HEK293 (cell line): ENCODE results near the gene TMEM191C.
"Not testable (repeated sequence)": the region's sequence is repeated elsewhere in the genome, so short reads cannot be mapped to it uniquely, and the experiment has no call there.

Experiments used
- CTCF ChIA-PET: fragments of 350-600 bp; formaldehyde crosslinking; extraction: SDS; loops from one replicate; lab custom pipeline; 2021; ENCODE audit warnings: antibody characterized with exemption; lab: Yijun Ruan, JAX
- POLR2A ChIA-PET: fragments of 300-600 bp; formaldehyde crosslinking; extraction: SDS; loops from one replicate; lab custom pipeline; 2020; ENCODE audit warnings: antibody characterized with exemption, inconsistent platforms; lab: Yijun Ruan, JAX
- H3K27ac ChIP-seq: fragments of 200-500 bp; sonication (Bioruptor generic); 2 replicates; pipeline ENCODE4 v1.5.1; 2014; ENCODE audit warnings: low read depth, low read length, control low read depth, inconsistent platforms; ENCODE audit errors: extremely low read depth
- H3K36me3 ChIP-seq, 2 experiments: fragments of 200-500 bp in 1 of 2; sonication (Bioruptor generic) in 1 of 2; 1 replicate in 1 of 2; 2 replicates in 1 of 2; pipeline ENCODE4 v1.5.1; 2014 to 2017; ENCODE audit warnings: inconsistent platforms in 2 of 2, low read length in 2 of 2; ENCODE audit not compliant: control insufficient read depth in 2 of 2, insufficient read depth in 1 of 2
- H3K4me1 ChIP-seq: fragments of 200-500 bp; sonication (Bioruptor generic); 2 replicates; pipeline ENCODE4 v1.5.1; 2014; ENCODE audit warnings: mild to moderate bottlenecking, low read length, inconsistent platforms; ENCODE audit not compliant: control insufficient read depth, insufficient read depth
- H3K4me3 ChIP-seq: 2 replicates; pipeline ENCODE4 v1.5.1; 2011; ENCODE audit warnings: low read depth, mild to moderate bottlenecking, control low read depth, low read length, moderate library complexity
- H3K9me3 ChIP-seq: fragments of 200-500 bp; sonication (Bioruptor generic); 2 replicates; pipeline ENCODE4 v1.5.1; 2014; ENCODE audit warnings: low read depth, low read length, inconsistent platforms; ENCODE audit not compliant: control insufficient read depth, insufficient read depth
- FEZF1 ChIP-seq: fragments of 450-650 bp; formaldehyde crosslinking; IDR thresholded peaks from 2 replicates; pipeline ENCODE4 v1.5.1; 2016; ENCODE audit warnings: missing biosample characterization, missing genetic modification characterization
- GLI4 ChIP-seq: fragments of 450-650 bp; formaldehyde crosslinking; IDR thresholded peaks from 2 replicates; pipeline ENCODE4 v1.5.1; 2016; ENCODE audit warnings: missing biosample characterization, missing genetic modification characterization
- HOXD13 ChIP-seq: sonication (generic); formaldehyde crosslinking; IDR thresholded peaks from 2 replicates; pipeline ENCODE4 v1.8.0; 2022; ENCODE audit warnings: missing genetic modification reagents, borderline replicate concordance
- MEIS1 ChIP-seq: sonication (generic); formaldehyde crosslinking; IDR thresholded peaks from 2 replicates; pipeline ENCODE4 v1.8.1; 2022; ENCODE audit warnings: missing genetic modification reagents, mild to moderate bottlenecking, borderline replicate concordance
- SCRT1 ChIP-seq: fragments of 450-650 bp; formaldehyde crosslinking; IDR thresholded peaks from 2 replicates; pipeline ENCODE4 v1.5.1; 2016; ENCODE audit warnings: missing biosample characterization, missing genetic modification characterization, borderline replicate concordance
- ZBTB17 ChIP-seq: fragments of 450-650 bp; formaldehyde crosslinking; IDR thresholded peaks from 2 replicates; pipeline ENCODE4 v1.5.1; 2016; ENCODE audit warnings: missing biosample characterization, missing genetic modification characterization
- ZFP41 ChIP-seq: fragments of 450-650 bp; formaldehyde crosslinking; IDR thresholded peaks from 2 replicates; pipeline ENCODE4 v1.5.1; 2016; ENCODE audit warnings: missing biosample characterization, missing genetic modification characterization, borderline replicate concordance
- ZNF114 ChIP-seq: fragments of 450-650 bp; formaldehyde crosslinking; IDR thresholded peaks from 2 replicates; pipeline ENCODE4 v1.5.0; 2017; ENCODE audit warnings: missing biosample characterization, missing genetic modification characterization
- ZNF16 ChIP-seq: fragments of 450-650 bp; formaldehyde crosslinking; IDR thresholded peaks from 2 replicates; pipeline ENCODE4 v1.5.1; 2016; ENCODE audit warnings: low read depth, missing biosample characterization, missing genetic modification characterization
- ZNF174 ChIP-seq: fragments of 450-650 bp; formaldehyde crosslinking; IDR thresholded peaks from 2 replicates; pipeline ENCODE4 v1.5.0; 2017; ENCODE audit warnings: missing biosample characterization, mild to moderate bottlenecking, missing genetic modification characterization
- ZNF501 ChIP-seq: fragments of 450-650 bp; formaldehyde crosslinking; IDR thresholded peaks from 2 replicates; pipeline ENCODE4 v1.5.1; 2016; ENCODE audit warnings: missing biosample characterization, missing genetic modification characterization
- ZNF529 ChIP-seq: fragments of 450-650 bp; formaldehyde crosslinking; IDR thresholded peaks from 2 replicates; pipeline ENCODE4 v1.5.1; 2017; ENCODE audit warnings: missing genetic modification characterization, missing biosample characterization; ENCODE audit not compliant: insufficient replicate concordance
- ZNF548 ChIP-seq: fragments of 450-650 bp; formaldehyde crosslinking; IDR thresholded peaks from 2 replicates; pipeline ENCODE4 v1.5.1; 2016; ENCODE audit warnings: missing biosample characterization, missing genetic modification characterization
- ZNF561 ChIP-seq: fragments of 450-650 bp; IDR thresholded peaks from 2 replicates; pipeline ENCODE4 v1.5.1; 2018; ENCODE audit warnings: missing biosample characterization, missing genetic modification characterization, borderline replicate concordance
- ZNF621 ChIP-seq: fragments of 450-650 bp; formaldehyde crosslinking; IDR thresholded peaks from 2 replicates; pipeline ENCODE4 v1.5.1; 2017; ENCODE audit warnings: missing biosample characterization, missing genetic modification characterization
- ZNF629 ChIP-seq: fragments of 450-650 bp; formaldehyde crosslinking; IDR thresholded peaks from 2 replicates; pipeline ENCODE4 v1.5.1; 2017; ENCODE audit warnings: missing biosample characterization, missing genetic modification characterization
- ZNF670 ChIP-seq: fragments of 450-650 bp; formaldehyde crosslinking; IDR thresholded peaks from 2 replicates; pipeline ENCODE4 v1.5.1; 2016; ENCODE audit warnings: missing biosample characterization, missing genetic modification characterization, low read depth
- TF ChIP-seq, protein P1 (sequence below): sonication (generic); formaldehyde crosslinking; IDR thresholded peaks from 2 replicates; pipeline ENCODE4 v1.8.1; 2022; ENCODE audit warnings: mild to moderate bottlenecking, moderate library complexity, missing genetic modification reagents

Gene TMEM191C

DNA sequence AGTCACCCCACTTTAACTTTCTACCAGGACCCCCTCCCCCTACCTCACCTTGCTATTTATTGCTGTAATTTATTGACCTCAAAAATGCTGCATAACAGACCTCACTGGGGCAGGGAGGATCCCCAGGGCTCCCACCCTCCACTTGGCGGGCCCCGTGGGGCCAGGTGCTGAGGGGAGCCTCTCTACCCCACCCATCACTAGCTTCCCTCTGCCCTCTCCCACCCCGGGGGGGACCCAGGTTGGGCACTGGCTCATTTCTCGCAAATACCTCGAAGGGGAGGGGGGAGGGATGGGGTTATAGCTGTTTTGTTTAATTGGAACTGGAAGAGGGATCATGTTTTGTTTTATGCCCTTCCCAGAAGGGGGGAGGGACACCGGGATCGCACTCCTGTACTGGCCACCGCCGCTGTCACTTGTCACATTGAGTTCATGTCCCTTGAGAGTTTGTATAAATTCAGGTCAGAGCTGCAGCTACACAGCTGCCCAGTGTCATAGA lies 16.3 kb upstream of the TMEM191C start (continued):
- no peak for TF ChIP-seq FEZF1 (tag by site-specific recombination)
- TF ChIP-seq ZNF114: no peak
- TF ChIP-seq ZNF629: no peak
- no peak for TF ChIP-seq GLI4 (tag by site-specific recombination)
- TF ChIP-seq ZNF529 (tag by site-specific recombination): no peak
- no peak for TF ChIP-seq ZNF174 (tag by site-specific recombination)
- no peak for TF ChIP-seq ZNF561 (tag by site-specific recombination)

DNA sequence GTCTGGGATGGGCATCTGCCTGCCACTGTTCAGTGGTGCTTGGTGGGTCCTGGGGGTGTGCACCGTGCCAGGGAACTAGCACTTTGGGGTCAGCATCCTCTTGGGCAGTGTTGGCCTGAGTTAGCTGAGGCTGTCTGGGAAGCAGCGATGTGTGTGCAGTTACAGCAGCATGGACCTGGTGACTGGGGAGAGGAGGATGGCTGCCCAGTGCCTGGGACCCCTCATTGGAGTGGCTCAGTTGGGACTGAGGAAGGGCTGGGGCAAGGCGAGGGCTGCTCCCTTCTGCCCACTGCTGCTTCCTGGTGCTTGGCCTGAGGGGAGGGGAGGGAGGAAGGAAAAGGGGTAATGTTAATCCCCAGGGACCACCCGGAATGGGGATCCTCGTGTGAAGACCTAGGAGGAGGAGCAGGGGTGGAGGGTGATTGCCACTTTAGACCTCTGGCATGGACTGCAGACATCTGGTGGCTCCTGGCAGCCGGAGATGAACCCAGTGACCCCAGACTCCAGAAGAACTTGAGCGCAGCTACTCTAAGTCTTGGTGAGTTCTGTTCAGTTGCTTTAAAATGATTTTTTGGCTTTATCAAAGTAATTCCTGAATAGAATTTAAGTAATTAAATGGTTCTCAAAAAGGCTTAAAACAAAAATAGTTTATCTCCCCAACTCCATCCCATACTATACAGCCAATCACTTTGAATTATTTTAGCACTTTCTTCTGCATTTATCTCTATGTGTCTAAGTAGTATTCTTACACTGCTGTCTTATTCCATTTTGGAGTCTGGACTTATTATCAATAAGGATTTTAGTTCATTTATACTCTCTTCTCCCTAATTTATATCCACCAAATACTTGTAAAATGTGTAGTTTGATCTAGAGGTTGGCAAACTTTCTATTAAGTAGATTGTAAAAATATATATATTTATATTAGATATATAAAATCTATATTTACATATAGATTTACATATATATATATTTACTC lies 15.4 kb upstream of the TMEM191C start:
- no peak overlapping the region for H3K27ac ChIP-seq
- H3K36me3 ChIP-seq: peaks cover 0 to 11% of the 10 kb centered on the region in 2 experiments; a peak in 1 of 3 replicates
- H3K9me3 ChIP-seq: no peaks in the 10 kb centered on the region
- POLR2A ChIA-PET: interaction anchor here (0.6 kb wide), 1 partner anchor 216 kb away, joined by 3 read pairs; no protein-coding TSS in a partner anchor
- CTCF ChIA-PET: interaction anchor here (0.6 to 1.2 kb wide), 3 partner anchors 114 to 191 kb away, joined by 4 read pairs; partner anchors contain the start of gene YDJC
- no peaks in the 10 kb centered on the region; the same call in 1 of the 2 replicates for H3K4me1 ChIP-seq
- TF ChIP-seq ZNF16 (tag by site-specific recombination): no peak
- TF ChIP-seq ZNF670: no peak
- TF ChIP-seq ZNF621 (tag by site-specific recombination): no peak
- TF ChIP-seq, protein P1, sequence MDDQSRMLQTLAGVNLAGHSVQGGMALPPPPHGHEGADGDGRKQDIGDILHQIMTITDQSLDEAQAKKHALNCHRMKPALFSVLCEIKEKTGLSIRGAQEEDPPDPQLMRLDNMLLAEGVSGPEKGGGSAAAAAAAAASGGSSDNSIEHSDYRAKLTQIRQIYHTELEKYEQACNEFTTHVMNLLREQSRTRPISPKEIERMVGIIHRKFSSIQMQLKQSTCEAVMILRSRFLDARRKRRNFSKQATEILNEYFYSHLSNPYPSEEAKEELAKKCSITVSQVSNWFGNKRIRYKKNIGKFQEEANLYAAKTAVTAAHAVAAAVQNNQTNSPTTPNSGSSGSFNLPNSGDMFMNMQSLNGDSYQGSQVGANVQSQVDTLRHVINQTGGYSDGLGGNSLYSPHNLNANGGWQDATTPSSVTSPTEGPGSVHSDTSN: no peak
- no peak for TF ChIP-seq MEIS1 (CRISPR knock-in tag)
- TF ChIP-seq HOXD13 (CRISPR knock-in tag): no peak
- no peak for TF ChIP-seq ZNF501
- no peak for TF ChIP-seq ZFP41 (tag by site-specific recombination)
- no peak for TF ChIP-seq ZNF548 (tag by site-specific recombination)
- TF ChIP-seq SCRT1 (tag by site-specific recombination): no peak
- no peak for TF ChIP-seq ZBTB17 (tag by site-specific recombination)
- no peak overlapping the region for H3K4me3 ChIP-seq

DNA sequence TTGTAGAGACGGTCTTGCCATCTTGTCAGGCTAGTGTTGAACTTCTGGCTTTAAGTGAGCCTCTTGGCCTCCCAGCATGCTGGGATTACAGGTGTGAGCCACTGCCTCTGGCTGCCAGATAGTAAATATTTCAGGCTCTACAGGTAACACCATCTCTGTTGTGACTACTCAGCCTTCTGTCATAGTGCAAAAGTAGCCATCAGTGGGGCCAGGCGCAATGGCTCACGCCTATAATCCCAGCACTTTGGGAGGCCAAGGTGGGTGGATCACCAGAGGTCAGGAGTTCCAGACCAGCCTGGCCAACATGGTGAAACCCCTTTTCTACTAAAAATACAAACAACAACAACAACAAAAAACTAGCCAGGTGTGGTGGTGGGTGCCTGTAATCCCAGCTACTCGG lies 14.5 kb upstream of the TMEM191C start:
- ChIA-PET POLR2A (interaction anchor here (0.6 kb wide), 1 partner anchor 216 kb away, joined by 3 read pairs; no protein-coding TSS in a partner anchor), CTCF (interaction anchor here (0.6 kb wide), 1 partner anchor 113 kb away, joined by 4 read pairs; no protein-coding TSS in a partner anchor)
- H3K4me1 ChIP-seq, H3K27ac ChIP-seq, H3K9me3 ChIP-seq, H3K4me3 ChIP-seq, H3K36me3 ChIP-seq: not testable (repeated sequence)

DNA sequence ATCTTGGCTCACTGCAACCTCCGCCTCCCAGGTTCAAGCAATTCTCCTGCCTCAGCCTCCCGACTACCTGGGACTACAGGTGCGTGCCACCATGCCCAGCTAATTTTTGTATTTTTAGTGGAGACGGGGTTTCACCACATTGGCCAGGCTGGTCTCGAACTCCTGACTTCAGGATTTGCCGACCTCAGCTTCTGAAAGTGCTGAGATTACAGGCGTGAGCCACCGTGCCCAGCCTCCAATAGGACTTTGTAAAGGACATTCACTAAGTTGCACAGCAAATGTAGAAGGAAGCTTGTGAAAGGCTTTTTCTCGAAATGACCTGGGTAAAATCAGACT lies 12.2 kb upstream of the TMEM191C start:
- H3K27ac ChIP-seq: not testable (repeated sequence)
- CTCF ChIA-PET: interaction anchor here (0.6 to 1.1 kb wide), 2 partner anchors 188 to 1405 kb away, joined by 3 read pairs; no protein-coding TSS in a partner anchor

More for the DNA sequence above, 12.2 kb upstream of the TMEM191C start:
- H3K4me1 ChIP-seq, H3K9me3 ChIP-seq, POLR2A ChIA-PET, H3K36me3 ChIP-seq, H3K4me3 ChIP-seq: not testable (repeated sequence)
